Left lobe of liver (tissue), 2 donors: ENCODE data around the gene NEDD4L. TPM values are rescaled to one million over a fixed set of nuclear protein-coding genes. Genes with fewer than 3 reads are reported as not detected.
A peak's percentile ranks its signal among the peaks of the same experiment; 100 is the strongest.
"Not testable (repeated sequence)": the region's sequence is repeated elsewhere in the genome, so short reads cannot be mapped to it uniquely, and the experiment has no call there.

Experiments
- ATAC-seq: fragments of 200-7000 bp; cut with Tn5 transposase; one replicate; pipeline ENCODE4 v1.9.1; 2020; ENCODE audit warnings: mild to moderate bottlenecking, moderate library complexity
- DNase-seq: peaks from one replicate; pipeline ENCODE4 v3.0.0-alpha.2; 2020; ENCODE audit warnings: low spot score
- total RNA-seq: library from RNA; stranded (reverse); gene quantifications from one replicate; pipeline ENCODE4 v1.2.1, GENCODE V29; 2021
- donor health status: DM: no; HTN: no; CAD: no; lungs with moderate emphysema.
- donor health status: DM: no; HTN: yes; CAD: no.

The NEDD4L gene
- total RNA-seq, 1 donor from 2014 or later, result 22.3 TPM

DNA sequence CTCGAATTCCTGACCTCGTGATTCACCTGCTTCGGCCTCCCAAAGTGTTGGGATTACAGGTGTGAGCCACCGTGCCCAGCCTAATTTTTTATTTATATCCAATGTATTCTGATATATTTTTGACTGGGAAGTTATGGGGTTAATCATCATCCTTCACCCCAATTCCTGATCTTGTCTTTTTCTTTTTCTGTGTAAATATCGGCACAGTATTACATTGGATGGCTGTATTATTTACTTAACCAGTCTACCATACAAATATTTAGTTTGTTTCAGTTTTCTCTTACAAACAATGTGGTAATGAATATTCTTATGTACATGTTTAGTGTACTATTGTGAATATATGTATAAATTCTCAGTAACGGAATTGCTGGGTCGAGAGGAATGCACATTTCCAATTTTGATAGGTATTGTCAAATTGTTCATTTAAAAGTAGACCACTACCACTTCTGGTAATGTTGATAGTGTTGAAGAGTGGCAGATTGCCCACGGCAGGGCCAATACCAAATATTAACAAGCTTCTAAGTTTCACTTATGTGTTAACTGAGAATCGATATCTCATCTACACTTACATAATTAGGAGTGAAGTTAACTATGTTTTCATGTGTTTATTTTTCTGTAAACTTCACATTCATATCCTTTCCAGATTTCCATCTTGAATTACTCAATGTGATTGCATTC, 388.2 kb downstream of the NEDD4L start:
- ATAC-seq, result peak; percentile 58
- no peak for DNase-seq

DNA sequence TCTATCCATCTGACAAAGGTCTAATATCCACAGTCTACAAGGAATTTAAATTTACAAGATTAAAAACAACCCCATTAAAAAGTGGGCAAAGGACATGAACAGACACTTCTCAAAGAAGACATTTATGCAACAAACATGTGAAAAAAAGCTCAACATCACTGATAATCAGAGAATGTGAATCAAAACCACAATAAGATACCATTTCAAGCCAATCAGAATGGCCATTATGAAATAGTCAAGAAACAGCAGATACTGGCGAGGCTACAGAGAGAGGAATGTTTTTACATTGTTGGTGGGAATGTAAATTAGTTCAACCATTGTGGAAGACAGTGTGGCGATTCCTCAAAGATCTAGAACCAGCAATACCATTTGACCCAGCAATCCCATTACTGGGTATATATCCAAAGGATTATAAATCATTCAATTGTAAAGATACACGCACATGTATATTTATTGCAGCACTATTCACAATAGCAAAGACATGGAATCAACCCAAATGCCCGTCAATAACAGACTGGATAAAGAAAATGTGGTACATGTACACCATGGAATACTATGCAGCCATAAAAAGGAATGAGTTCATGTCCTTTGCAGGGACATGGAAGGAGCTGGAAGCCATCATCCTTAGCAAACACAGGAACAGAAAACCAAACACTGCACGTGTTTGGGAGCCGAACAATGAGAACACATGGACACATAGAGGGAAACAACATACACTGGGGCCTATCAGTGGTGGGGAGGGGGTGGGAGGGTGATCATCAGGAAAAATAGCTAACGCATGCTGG, 391.4 kb downstream of the NEDD4L start:
- not testable (repeated sequence) for ATAC-seq

DNA sequence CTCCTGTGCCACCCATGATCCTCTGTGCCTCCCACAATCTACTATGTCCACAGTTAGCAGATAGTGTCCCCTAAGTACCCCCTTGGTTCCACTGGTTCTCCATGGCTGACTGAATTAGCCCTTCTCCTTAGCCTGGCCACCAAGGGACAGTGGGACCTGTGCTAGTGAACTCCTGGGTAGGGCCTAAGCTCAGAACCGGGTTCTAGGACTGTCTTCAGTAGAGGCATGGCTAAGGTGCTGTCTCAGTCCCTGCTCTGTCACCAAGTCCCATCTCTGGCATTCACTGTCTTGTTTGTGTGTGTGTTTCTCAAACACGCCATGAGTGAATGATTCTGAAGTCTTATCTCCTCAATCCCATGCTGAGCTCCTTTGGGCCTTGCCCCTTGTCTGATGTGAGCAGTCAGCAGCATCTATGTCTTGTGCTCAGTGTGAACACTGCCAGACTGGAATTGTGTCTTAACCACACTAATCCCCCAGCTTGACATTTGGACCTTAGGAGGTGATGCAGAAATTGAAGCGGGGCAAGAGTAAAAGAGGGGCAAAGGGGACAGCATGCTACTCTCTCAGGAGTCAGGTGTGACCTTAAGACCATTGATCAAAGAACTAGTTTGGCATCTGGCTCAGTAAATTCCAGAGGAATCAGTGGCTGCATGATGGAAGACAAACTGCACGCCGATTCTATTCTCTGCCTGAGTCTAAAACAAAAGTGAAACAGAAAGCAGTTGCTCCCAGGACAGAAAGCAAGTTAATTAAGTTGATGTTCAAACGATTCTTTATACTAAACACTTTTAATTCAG, 394.3 kb downstream of the NEDD4L start:
- DNase-seq (no peak), ATAC-seq (peak; percentile 62)

More for the DNA sequence above, 391.4 kb downstream of the NEDD4L start:
- DNase-seq, result not testable (repeated sequence)

DNA sequence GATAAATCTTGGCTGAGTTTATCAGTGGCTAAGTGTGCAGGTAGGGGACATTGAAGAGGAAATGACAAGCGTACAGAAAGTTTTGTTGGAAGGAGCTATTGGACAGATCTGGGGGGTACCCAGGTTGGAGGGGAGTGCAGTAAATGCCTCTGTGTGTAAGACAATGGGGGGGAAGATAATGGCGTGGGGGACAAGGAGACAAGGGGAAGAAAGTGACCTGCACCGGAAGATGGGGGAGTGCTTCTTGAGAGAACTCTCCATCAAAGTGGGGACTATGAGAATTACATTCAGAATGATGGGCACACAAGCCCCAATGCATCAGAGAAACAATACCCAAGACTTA, 394.9 kb downstream of the NEDD4L start:
- peak; percentile 1 for ATAC-seq
- DNase-seq, result no peak

DNA sequence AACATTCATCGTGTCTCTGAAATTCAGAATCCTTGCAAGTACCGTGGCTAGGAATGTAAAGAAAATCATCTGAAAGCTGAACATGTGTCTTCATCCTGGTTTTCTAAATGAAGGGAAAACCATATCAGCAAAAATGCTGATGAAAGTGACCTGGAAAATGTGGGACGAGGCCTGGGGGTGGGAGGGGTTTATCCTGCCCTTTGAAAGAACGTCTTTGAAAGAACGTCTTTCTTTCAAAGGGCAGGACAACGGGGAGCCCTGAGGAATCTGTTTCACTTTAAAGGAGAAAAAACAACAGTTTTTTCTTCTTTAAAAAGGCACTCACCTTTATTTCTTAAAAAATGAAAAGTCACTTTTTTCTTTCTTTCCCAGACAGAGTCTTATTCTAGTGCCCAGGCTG, 399.6 kb downstream of the NEDD4L start:
- no peak for DNase-seq
- peak; percentile 32 for ATAC-seq

DNA sequence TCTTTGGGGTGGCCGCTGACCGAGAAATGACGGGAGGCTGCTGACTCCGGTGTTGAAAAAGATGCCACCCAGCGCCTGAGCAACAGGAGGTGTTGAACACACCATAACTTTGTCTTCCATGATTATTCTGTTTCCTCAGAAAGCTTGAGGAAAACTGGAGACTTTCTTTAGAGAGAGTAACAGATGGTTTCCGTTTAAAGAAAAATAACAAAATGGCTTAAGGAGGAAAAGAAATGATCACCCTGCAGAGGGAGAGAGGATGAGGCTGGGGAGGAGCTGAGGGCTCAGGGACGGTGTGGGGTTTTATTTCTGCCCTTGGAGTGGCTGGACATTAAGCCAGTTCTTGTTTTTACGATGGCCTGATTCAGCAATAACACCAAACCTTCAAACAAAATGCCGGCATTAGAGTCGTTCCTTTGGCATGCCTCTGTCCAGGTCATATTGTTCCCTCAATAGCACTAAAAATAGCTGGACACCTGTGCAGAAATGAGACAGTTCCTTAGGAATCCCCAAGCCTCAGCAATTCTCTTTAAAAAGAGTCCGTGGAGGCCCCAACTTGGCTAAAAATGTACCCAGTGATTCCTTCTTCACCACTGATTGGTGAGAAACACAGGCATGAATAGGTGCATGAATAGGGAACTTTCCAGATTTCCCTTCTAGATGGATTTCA, 402.5 kb downstream of the NEDD4L start:
- ATAC-seq, result no peak
- DNase-seq, result no peak

DNA sequence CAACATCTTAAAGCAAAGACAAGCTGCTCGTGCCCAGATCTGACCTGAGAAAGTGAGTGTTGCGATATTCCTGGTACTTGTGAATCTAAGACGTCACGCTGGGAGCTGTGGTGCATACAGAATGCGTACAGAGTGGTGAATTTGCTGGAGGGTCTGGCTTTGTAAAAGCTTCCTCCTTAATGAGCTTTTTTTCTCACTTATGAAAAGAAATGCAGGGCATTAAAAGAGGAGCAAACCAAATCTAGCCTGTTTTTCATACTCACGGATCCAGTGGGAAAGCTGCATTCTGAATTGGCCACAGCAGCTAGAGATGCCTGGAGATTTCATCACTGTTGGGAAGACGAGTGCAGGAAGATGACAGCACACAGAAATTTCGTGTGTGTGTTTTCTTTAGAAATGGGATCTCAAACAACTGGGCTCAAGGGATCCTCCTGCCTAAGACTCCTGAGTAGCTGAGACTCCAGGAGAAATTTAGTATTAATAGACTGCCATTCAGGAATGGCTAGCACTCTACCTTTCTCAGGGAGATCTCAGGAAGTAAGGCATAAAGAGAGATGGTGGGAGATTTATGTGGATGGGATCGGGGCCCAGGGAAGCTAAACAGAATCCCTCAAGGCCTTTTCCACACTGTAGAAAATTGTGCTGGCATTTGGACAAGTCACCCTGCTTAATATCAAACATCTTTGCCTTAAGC, 403.5 kb downstream of the NEDD4L start:
- no peak for DNase-seq
- ATAC-seq, result no peak

DNA sequence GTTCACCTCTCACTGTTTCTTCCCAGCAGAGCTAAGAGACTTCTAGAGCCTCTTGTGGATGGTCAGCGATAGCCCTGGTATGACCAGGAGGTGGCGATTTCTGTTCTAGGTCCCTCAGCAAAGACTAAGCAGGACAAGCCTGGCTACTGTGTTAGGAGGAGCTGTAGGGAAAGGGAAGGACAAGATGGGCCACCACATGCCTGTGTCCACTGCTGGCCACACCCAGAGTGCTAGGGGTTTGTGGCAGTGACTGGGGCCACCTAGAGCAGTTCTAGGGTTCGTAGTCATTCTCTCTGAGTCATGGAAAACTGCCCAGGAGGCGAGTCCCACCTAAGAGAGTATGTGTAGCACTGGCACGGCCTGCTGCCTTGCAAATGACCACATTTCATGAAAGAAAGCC, 405.4 kb downstream of the NEDD4L start:
- ATAC-seq (no peak), DNase-seq (no peak)

Other genes starting within 250 kb of the NEDD4L start
- 12.1 TPM for gene ATP8B1, start 240.9 kb upstream of the NEDD4L start, total RNA-seq